ENCODE data around the gene AIP. TPM values are rescaled to one million over a fixed set of nuclear protein-coding genes. Genes with fewer than 3 reads are reported as not detected.

Gene AIP
- total RNA-seq, 2 donors from 2014 or later: 49.2 to 78.0 TPM

DNA sequence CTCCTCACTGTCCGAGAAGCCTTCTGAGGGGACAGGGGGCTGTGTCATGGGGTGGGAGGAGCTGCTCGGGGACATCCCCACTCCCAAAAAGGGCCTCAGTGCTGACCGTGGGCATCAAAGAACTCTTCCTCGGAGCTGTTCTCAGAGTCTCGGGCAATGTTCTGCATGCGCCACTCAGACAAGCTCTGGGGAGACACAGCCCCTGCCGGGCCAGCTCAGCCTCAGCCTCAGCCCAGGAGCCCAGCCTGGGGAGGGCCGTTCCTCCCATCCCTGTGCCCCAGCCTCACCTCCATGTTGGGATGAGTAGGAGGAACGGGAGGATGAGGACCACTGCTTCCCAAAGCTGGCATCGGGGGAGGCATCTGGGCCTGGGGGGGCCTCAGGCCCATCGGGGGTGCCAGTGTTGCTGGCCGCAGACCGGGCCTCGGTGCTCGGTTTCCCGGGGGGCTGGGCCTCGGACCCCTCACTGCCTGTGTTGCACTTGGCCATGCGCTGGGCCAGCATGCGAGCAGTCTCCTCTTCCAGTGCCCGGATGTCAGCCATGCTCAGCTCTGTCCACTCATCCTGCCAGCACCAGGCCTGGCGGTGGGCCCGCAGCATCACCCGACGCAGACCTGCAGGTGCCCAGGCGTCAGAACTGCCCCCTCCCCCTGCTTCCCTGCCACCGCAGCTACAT is 17.1 kb downstream of the AIP start:
- no peak overlapping the region for H3K4me3 ChIP-seq
- no peak overlapping the region for H3K27ac ChIP-seq
- peaks cover 0 to 18% of the 10 kb centered on the region in 2 donors for H3K4me1 ChIP-seq
- peaks cover 15% of the 10 kb centered on the region for H3K36me3 ChIP-seq
- H3K27me3 ChIP-seq: no peaks in the 10 kb centered on the region
- H3K9me3 ChIP-seq: no peaks in the 10 kb centered on the region
- TF ChIP-seq, protein P1, sequence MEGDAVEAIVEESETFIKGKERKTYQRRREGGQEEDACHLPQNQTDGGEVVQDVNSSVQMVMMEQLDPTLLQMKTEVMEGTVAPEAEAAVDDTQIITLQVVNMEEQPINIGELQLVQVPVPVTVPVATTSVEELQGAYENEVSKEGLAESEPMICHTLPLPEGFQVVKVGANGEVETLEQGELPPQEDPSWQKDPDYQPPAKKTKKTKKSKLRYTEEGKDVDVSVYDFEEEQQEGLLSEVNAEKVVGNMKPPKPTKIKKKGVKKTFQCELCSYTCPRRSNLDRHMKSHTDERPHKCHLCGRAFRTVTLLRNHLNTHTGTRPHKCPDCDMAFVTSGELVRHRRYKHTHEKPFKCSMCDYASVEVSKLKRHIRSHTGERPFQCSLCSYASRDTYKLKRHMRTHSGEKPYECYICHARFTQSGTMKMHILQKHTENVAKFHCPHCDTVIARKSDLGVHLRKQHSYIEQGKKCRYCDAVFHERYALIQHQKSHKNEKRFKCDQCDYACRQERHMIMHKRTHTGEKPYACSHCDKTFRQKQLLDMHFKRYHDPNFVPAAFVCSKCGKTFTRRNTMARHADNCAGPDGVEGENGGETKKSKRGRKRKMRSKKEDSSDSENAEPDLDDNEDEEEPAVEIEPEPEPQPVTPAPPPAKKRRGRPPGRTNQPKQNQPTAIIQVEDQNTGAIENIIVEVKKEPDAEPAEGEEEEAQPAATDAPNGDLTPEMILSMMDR (IDR thresholded peaks at IDR 0.05): no peak
- DNase-seq (ENCODE audit: low spot score): no peak

DNA sequence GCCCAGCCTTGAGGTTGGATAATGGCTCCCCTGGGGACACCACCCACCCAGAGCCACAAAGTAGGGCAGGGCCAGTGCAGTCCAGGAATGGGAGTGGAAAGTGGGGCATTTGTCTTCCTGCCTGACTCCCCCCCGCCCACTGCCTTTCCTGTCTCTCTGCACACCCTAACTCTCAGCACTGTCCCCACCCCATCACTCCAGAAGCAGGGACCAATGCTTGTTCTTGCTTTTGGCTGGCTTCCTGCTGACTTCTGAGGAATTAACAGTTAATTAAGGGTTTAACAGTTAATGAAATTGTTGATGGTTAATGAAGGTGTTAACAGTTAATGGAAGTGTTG is 17.6 kb downstream of the AIP start:
- Histone ChIP-seq H3K36me3 (peaks cover 15% of the 10 kb centered on the region), H3K9me3 (no peaks in the 10 kb centered on the region), H3K27ac (no peak overlapping the region), H3K4me1 (peaks cover 0 to 22% of the 10 kb centered on the region in 2 donors), H3K4me3 (no peak overlapping the region), H3K27me3 (no peaks in the 10 kb centered on the region)
- TF ChIP-seq, protein P1 (IDR thresholded peaks at IDR 0.05): no peak
- no peak for DNase-seq (ENCODE audit: low spot score)

DNA sequence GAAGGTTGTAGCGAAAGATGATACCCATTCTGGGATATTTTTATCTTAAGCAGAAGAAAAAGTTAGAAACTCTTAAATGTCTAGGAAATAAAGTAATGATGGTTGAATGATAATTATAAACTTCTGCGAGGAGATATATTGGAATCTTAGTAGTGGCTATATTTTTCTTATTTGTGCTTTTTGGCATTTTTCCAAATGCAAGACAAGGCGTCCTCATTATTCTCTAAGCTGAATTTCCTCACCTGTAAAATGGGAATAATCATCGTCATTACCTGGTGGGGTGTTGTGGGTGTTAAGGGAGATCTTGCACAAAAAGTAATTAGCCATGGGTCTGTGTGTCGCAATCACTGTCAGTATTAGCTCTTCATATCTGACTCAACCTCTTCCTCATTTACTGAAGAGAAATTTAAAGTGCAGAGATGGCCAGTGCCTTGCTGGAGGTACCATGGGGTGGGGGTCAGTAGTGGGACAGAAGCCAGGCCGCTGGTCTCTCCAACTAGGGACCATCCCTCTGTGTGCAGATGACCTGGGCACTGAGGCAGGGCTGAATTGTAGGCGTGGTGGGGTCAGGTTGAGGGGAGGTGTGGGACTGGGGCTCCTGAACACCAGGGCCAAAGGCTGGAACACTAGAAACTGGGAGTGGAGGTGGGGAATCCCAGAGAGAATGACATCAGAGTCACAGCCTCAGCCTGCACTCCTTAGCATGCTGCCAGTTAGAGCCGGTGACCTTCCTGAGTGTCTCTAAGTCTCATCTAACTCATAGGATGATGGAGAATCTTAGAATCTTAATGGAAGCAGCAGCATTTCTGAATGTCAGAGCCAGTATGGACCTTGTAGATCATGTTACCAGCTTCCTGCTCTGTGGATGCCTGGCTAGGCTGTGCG is 18.2 kb downstream of the AIP start:
- H3K36me3 ChIP-seq: peaks cover 15% of the 10 kb centered on the region

DNA sequence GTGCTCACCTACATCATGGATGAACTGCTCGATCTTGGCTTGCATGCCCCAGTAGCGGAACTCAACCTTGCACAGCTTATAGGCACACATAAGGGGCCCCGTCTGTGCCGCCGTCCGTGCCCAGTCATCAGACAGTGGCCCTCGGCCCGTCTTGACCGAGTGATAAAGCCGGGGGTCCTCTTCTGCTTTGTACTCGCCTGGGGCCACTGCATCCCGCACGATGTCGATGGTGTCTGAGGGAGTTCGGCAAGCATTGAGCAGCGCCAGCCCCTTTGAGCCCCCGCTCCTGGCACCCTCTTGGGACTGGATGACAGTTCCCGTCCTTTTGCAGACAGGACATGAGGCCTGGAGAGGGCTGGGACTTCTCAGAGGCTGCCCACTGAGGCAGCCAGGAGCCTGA is 19.0 kb downstream of the AIP start:
- no peak overlapping the region for H3K27ac ChIP-seq
- H3K4me3 ChIP-seq: no peak overlapping the region
- TF ChIP-seq, protein P1 (IDR thresholded peaks at IDR 0.05): no peak
- H3K4me1 ChIP-seq: peaks cover 0 to 36% of the 10 kb centered on the region in 2 donors
- no peaks in the 10 kb centered on the region for H3K27me3 ChIP-seq
- H3K9me3 ChIP-seq: no peaks in the 10 kb centered on the region
- DNase-seq (ENCODE audit: low spot score): no peak
- peaks cover 19% of the 10 kb centered on the region for H3K36me3 ChIP-seq

More for the DNA sequence above, 18.2 kb downstream of the AIP start:
- no peaks in the 10 kb centered on the region for H3K27me3 ChIP-seq
- no peak for DNase-seq (ENCODE audit: low spot score)
- H3K4me1 ChIP-seq: peaks cover 0 to 28% of the 10 kb centered on the region in 2 donors
- H3K9me3 ChIP-seq: no peaks in the 10 kb centered on the region
- H3K4me3 ChIP-seq: no peak overlapping the region
- no peak overlapping the region for H3K27ac ChIP-seq
- TF ChIP-seq, protein P1 (IDR thresholded peaks at IDR 0.05): no peak

DNA sequence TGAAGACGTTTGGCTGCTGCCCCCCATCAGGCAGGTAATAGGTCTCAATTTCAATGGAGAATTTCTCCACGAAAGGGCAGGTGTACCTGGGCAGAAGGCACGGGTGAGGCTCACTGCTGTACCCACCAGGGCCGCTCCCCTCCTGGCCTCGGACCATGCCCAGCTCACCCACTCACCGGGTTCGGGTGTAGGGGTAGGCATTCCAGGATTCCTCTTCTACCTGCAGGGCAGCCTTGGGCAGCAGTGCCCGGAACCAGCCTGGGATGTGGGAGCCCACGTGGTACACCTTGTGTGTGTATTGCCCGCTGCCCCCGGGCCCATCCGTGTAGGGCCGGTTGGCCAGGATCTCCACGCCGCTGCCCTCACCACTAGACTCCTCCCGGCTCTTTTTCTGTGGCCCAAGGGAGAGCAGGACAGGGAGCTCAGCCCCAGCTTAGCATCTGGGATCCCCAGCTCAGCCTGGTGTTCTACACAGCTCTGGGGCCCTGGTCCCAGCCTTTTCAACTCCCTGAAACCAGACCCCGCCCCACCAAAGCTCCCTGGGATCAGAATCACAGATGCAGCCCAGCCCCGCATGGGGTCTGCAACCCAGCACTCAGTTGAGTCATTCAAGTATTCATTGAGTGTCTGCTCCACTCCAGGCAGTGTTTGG is 19.6 kb downstream of the AIP start:
- H3K9me3 ChIP-seq: no peaks in the 10 kb centered on the region
- no peaks in the 10 kb centered on the region for H3K27me3 ChIP-seq
- TF ChIP-seq, protein P1 (IDR thresholded peaks at IDR 0.05): no peak
- H3K27ac ChIP-seq: no peak overlapping the region
- DNase-seq (ENCODE audit: low spot score): no peak
- peaks cover 0 to 42% of the 10 kb centered on the region in 2 donors for H3K4me1 ChIP-seq
- H3K36me3 ChIP-seq: peaks cover 23% of the 10 kb centered on the region
- no peak overlapping the region for H3K4me3 ChIP-seq
